NCI-H2081 (cell line): ENCODE measurements around the gene DCTN1.
"Not testable (repeated sequence)": the region's sequence is repeated elsewhere in the genome, so short reads cannot be mapped to it uniquely, and the experiment has no call there.

Source experiments
- DNase-seq, 2 experiments: peaks; one replicate each; lab custom pipeline; 2025; lab: John Stamatoyannopoulos, UW

Gene DCTN1

DNA sequence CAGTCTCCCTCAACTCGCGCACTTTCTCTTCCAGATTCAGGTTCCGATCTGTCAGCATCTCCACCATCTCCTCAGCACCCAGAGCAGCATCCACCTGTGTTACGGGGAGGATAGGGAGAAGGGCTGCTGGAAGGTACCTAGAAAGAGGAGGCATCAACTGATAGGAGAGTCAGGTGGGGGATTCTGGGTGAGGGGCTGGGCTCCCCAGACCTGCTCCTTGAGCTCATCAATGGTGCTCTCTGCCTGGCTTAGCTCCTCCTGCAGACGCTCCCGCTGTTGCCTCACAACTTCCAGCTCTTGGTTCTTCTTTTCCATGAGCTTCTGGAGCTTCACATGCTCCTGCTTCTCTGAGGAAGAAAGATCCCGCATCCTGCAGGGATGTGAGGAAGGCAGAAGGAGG is 10.1 kb downstream of the DCTN1 start:
- no peak for DNase-seq

DNA sequence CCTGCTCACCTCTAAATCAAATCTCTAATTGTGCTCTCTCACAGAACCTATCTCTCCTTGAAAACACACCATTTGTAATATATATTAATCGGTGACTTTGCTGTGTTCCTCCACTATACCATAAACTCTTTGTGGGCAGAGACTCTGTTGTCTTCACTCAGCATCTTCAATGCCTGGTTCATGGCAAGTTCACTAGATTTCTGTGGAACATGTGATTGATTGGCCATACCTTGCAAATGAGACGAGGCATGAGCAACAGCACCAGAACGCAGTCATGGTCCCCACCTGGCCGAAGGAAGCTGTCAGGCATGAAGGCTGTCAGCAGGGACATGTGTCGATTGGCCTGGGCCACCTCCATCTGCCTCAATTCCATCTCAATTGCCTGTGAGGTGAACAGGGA is 11.6 kb downstream of the DCTN1 start:
- DNase-seq, result no peak

DNA sequence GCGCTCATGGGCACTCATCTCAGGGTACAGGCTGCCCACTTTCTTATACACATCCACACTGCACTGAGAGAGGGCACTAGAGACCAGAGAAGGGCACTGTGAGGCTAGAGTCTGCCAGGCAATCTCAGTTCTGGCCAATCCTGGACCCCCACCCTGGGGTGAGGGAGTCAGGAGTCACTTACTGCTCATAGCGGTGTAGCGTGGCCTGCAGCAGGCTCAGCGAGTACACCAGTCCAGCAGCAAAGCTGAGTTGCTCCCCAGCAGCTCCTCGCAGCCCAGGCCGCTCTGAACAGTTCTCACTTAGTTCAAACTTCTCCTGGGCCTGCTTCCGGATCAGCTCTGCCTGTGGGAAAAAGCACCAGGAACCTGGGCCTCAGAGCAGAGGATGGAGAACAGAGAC is 12.3 kb downstream of the DCTN1 start:
- DNase-seq, result no peak

DNA sequence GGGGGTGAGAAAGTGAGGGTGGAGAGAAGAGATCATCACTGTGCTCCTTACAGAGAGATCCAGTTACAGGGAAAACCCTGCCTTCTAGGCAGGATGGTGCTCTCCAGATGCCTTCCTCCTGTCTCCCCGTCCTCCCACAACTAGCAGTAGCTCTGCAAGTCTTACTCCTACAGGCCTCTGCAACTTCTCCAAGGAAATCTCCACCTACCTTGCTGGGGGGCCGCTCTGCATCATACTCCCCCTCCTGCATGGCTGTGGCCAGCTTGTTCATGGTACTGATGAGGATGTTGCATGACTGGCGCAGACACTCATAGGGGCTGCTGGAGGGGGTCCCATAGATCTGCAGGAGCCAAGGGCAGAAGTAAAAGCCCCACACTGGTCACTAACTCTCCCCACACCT is 14.1 kb downstream of the DCTN1 start:
- DNase-seq, result no peak

DNA sequence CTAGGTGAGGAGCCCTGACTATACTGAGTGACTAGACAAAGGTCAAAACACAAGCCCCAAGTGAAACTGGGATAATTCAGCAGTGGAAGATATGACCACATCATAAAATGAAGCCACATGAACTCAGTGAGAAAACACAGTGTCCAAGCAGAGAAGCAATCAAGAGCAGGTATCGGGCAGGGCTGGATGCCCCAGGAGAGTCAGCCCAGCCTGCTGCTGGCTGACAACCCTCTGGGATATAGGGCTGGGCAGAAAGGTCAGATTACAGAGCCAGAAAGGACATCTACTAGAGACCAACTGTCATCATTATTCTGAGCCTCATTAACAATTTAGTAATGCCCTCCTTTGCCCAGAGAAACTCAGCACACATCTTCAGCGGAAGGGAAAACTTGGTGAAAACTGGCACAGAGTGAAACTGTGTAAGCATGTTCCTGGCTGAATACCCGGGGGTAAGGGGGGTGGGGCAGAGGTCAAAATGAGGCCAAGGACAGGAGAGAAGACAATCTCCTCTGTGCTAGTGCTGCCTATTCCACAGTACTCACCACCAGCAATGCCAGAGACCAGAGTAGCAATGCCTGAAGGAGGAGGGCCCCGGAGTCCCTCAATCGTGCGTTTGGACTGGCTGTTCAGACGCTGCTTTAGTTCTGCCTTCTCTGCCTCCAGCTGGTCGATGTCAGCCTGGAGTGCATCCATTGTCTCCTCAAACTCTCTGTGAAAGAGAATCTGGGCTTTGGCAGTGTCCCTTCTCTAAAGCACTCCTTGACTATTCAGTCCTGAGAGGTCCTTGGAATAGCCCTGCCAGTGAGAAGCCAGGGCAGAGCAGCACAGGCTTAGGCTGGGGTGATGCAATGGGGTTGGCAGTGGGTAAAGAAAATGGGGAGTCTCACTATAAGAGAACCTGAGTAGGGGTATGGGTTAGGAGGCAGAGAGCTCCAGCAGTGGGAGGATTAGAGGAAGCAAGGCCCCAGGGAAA is 15.3 kb downstream of the DCTN1 start:
- DNase-seq, result no peak

DNA sequence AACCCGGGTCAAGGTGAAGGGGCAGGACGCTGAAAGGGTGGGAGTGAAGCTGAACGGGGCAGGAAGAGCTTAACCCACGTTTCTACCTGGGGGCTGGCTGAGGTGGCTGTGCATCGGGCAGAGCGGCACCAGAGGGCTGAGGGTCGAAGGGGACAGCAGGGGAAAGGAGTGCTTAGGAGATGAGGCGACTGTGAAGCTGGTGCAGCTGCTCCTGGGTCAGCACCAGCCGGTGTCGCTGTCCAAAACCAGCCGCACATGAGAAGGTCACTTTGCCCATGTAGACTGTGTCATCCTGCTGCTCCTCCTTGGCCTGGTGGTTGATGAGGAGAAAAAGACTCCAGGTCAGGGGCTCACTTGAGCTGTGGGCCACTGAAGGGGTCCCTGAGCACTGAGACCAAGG is 18.8 kb downstream of the DCTN1 start:
- DNase-seq, result no peak

DNA sequence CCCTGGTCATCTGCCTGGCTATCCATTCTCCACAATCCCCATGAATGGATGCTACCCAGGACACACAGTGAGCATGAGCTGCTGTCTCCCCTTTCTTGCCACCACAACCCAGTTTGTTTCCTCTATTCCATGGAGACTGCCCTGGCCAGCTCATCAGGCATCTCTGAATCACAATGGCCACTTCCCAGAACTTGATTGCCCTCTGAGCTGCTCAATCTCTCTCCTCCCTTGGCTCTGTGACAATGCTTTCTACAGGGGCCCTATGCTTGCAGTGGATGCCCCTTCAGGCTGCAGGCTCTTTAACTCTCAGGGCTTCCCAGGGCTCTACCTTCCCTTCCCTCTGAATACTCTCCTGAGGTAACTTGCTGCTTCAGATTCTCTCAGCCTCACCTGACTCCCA is 22.5 kb downstream of the DCTN1 start:
- DNase-seq, result no peak

DNA sequence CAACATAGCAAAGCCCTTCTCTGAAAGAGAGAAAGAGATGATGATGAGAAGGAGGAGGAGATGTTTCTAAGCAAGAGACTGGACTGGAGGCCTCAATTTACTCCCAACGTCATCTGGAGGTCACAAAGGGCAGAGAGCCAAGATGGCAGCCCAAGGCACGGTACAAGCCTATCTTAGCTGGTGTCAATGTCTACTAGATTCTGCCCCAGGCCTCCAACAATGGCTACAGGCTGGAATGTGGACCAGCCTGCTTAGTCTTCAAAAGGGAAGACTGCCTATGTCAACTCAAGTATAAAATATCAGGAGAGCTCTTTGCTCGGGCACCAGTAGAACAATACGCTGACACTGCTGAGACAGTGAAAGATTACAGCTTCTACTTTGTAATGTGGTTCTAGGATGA is 30.2 kb downstream of the DCTN1 start:
- no peak for DNase-seq

DNA sequence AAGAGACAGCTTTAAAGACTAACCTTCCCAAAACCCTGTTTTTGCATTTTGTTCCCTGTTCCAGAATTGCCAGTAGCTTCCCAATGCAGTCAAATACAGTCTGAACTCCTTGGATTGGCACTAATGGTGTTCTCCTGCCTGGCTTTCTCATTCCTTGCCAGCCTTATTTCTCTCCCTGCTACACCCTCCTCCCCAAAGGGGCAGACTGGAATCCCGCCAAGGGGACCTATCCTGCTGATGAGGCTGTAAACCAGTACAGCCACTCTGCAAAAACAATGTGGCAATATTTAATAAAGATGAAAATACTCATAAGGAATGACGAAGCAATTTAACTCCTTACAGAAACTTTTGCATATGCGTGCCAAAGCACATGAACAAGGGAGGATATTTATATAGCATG is 32.4 kb downstream of the DCTN1 start:
- DNase-seq, result no peak

DNA sequence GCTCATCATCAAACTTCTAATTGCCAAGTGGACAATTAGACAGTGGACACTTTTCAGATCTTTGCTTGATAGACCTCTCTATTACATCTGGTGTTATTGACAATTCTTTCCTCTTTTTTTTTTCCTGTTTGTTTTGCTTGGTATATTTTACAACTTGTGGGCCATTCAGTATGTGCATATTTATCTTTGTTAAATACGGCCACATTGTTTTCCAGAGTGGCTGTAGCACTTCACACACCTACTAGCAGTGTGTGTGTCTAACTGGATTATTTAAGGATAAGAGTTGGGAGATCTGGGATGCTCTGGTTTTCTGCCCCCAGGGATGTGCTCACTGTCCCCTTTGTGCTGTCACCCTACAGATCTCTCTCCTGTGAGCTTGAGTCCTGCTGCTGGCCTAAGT is 32.8 kb downstream of the DCTN1 start:
- no peak for DNase-seq

DNA sequence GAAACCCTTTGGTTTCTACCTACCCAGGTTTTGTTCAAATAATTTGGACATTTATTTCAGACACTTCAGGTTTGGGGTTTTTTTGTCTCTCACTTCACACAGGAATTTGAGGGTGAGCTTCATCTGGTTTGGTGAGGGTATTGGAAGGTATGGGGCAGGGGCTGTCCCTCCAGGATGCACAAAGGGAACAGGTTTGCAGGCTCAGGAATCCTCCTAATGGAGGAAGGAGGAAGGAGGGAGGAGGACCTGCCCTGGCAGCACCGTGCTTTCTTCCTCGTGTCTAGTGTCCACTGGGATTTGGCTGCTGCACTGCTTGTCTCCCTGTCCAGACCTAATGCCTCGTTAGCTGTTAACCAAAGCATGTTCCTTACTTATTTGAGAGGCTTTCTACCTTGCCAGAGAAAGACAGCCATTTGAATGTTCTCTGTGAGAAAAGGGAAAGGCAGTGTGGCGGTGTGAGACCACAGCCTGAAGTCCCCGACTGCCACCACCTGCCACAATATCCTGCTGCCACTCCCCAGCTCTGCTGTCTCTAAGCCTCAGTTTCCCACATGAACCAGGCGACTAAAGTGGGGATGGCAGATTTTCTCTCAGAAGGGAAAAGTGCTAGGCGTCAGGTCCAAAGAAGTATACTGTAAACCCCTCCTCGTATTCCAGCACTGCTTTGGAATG is 34.7 kb downstream of the DCTN1 start:
- DNase-seq, result no peak

DNA sequence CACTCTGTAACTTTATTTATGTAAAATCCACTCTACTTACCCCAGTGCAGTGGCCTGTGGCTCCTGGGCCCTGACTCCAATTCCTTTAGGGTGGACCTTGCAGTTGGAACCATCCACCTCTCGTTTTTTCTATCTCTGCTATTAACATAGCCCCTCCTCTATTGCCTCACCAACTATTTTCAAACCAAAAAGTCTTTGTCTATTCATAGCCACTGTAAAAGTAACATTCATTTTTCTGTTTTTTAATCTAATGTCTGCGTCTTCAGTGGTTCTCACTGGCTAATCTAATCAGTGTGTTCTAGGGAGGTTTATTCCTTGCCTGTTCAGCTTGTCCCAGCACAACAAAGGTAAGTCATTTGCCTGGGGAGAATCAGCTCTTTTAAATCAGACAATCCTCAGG is 36.8 kb downstream of the DCTN1 start, which contains the start of gene SLC4A5:
SLC4A5 (minus strand) TSS at position 101 of the 400 bp plus-strand sequence. CDS start 28,393 bp downstream, outside the sequence.
- no peak for DNase-seq

DNA sequence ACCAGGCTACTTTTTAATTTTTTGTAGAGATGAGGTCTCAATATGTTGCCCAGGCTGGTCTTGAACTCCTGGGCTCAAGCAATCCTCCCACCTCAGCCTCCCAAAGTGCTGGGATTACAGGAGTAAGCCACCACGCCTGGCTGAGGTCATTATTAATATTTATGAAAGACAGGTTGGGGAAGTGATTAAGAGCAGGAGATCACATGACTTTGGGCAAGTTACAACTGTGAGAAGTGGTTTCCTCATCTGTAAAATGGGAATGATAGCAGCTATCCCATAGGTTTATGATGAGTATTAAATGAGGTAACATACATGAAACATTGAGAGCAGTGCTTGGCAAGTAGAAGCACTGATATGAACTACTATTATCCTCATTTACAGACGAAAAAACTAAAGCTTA is 43.9 kb downstream of the DCTN1 start:
- DNase-seq, result not testable (repeated sequence)

DNA sequence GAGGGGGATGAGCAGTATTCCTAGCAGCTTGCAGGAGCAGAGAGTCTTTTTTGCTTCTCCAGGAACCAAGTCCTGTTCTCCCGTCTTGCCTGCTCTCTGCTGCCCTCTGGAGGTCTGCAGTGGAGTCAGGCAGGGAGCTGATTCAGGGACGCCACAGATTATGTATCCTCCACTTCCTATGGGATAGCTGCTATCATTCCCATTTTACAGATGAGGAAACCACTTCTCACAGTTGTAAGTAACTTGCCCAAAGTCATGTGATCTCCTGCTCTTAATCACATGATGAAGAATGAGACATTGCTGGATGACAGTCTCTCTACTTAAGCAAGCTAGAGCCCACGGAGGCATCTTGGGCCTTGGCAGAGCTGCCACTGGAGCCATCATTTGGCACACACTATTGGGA is 45.2 kb downstream of the DCTN1 start:
- DNase-seq, result peak; percentile 59 to 68

DNA sequence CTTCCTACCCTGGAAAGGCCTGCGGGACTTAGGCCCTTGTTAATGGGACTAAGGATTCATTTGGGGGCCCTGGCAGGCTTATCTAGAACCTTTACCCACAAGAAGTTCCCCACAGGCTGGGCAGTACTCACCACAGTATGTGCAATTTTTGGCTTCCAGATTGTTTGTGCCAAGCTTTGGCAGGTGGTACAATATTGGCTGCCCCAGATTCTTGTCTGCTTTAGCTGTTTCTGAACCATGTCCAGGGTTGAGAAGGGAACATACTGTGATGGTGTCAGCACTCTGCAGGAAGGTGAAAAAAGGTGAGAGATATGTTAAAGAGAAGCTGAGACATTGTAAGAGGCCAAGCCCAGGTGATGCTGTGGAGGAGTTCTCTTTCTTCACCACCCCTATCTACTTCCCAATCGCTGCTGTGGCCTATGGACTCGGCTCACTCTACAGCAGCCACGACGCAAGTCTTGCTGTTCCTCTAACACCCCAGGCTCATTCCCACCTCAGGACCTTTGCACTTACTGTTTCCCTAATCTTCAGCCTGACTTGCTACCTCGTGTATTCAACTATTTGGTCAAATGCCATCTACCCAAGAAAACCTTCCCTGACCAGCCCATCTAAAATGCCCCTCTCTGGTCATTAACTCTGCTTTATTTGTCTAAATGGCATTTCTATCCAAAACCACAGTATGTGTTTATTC is 46.1 kb downstream of the DCTN1 start:
- DNase-seq, result no peak

DNA sequence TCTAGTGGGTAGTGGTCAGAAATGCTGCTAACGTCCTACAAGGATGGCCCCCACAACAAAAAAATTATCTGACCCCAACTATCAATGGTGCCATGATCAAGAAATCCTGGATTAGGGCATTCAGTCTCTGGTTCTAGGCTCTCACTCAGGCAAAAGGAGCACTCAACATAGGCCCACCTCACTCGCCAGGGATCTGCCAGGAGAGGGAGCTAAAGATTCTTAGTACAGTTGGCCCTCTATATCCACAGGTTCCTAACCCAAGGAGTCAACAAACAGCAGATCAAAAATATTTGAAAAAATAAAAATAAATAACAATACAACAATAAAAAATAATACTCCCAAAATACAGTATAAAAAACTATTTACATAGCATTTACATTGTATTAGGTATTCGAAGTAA is 46.9 kb downstream of the DCTN1 start:
- DNase-seq, result peak in 1 of 2 experiments; percentile 3

DNA sequence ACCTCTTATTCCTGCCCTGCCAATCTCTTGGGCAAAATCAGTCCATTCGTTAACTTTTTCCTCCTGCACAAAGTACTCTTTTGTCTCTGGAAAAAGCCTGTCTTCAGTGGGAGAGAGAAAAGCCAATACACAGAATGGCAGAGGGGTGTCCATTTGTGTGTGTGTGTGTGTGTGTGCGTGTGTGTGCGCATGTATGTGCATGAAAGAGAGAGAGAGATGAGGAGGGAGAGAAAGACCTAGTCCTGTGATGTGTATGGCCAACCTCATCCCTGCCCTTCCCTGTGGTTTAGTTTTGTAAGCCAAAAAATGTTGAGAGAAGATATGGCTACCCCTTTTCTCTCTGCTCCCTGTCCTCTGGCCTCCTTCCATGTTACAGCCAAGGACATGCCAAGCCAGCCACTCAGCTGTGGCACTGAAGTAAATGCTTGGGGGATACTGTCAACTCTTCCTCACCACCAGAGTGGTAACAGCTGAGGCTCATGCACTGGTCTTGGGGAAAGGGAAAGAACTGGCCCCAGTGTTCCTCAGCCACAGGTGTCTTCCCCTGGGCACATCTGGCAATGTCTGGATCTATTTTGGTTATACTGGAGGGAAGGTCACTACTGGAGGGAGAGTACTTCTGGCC is 47.4 kb downstream of the DCTN1 start:
- DNase-seq, result no peak

DNA sequence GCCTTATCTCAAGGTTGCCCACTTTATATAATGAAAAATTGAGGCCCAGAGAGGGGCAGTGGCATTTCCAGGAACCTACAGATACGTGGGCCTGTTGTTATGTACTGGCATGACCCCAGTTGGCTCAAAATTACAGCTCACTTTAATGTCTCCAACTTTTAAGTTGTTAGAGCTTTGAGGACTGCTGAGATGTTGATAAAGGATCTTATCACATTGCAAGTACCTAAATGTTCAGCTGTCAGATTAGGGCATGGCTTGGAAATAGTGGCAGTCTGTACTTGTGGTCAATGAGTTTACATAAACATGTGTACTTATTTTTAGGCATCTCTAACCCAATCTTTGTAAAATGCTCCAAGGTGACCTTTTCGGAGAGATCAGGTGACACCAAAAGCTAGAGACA is 51.5 kb downstream of the DCTN1 start:
- DNase-seq, result no peak

DNA sequence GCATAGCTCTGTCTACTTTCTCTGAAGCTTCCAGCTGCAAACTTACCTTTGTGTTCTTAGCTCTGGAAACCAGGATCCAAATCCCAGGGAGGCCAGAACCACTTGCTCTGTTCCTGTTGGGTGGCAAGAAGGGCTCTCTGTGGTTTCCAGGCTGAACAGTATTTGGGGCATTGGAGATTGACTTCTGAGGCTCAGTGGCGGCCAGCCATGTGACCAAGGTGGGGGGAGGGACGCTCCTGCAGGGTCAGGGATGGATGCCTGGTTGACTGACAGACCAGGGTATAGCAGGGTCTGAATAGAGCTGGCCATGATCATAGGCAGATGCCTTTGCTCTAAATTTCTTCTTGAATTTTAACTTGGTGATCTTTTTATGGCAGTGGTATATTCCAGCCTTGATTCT is 52.0 kb downstream of the DCTN1 start:
- DNase-seq, result no peak

DNA sequence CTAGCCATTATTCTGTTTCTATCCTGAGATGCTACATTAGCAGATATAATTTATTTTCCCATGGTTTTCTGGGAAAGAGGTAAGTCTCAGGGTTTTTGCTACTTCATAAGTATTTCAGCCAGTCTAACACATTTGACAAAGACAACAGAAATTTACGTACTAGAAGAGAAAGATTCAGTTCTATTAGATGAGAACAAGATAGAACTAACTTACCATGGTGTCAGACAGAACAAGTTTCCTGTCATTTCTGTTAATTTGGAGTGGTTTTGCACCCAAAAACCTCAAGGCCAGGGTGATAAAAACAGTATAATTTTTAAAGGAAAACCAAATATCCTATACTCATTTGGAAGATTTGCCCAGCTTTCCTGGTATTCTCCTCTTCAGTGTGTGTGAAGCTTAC is 52.5 kb downstream of the DCTN1 start:
- no peak for DNase-seq

DNA sequence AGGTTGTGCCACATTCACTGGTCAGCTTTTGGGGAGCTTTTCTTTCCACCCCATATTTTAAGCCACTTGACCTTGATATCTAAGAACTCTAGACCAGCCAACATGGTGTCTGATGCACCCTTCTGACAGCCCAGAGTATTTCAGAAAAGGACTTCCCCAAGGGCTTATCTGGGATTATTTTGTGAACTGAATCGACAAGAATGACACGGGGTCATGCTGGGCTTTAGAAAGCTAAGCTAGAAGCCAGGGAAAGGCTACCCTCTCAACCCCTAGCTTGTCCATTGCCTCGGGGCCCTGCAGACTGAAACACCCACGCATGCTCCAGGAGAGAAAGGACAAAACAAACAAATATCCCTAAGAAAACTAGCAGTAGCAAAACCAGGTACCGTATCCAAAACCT is 52.9 kb downstream of the DCTN1 start:
- no peak for DNase-seq

DNA sequence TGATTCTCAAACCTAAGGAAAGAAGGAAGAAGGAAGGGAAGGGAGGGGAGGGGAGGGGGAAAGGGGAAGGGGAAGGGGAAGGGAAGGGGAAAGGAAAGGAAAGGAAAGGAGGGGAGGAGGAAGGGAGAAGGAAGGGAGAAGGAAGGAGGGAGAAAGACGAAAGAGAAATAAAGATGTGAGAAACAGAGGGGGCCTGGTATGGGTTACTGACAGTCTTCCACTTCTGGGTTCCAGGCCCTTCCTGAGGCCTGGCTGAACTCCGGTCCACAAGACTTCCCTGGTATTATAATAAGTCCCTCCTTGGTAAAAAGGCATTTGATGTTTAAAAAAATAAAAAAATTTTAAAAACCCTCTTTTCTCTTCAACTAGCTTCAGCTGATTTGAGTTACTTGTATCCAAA is 54.3 kb downstream of the DCTN1 start:
- DNase-seq, result no peak
